Neural progenitor cell (in vitro differentiated cells): ENCODE results near the gene AURKA. TPM values are rescaled to one million over a fixed set of nuclear protein-coding genes. Genes with fewer than 3 reads are reported as not detected.

Experiments used
- DNase-seq: peaks from one replicate; pipeline ENCODE4 v3.0.0-alpha.2; 2016; ENCODE audit warnings: low spot score
- H2AFZ ChIP-seq: fragments of 200-600 bp; sonication (generic); replicated peaks from 2 replicates; pipeline ENCODE4 v1.6.1; 2016; ENCODE audit warnings: antibody characterized with exemption
- H3F3A ChIP-seq: fragments of 200-600 bp; sonication (generic); 2 replicates; pipeline ENCODE4 v1.6.1; 2016; ENCODE audit warnings: antibody characterized with exemption, low read depth
- H3K27ac ChIP-seq: fragments of 200-600 bp; sonication (generic); 2 replicates; pipeline ENCODE4 v1.5.1; 2016; ENCODE audit warnings: mild to moderate bottlenecking
- H3K27me3 ChIP-seq: fragments of 200-600 bp; sonication (generic); 2 replicates; pipeline ENCODE4 v1.6.1; 2016; ENCODE audit warnings: mild to moderate bottlenecking, moderate library complexity
- H3K36me3 ChIP-seq: fragments of 200-600 bp; sonication (generic); 2 replicates; pipeline ENCODE4 v1.5.1; 2016
- H3K4me1 ChIP-seq: fragments of 200-600 bp; sonication (generic); 2 replicates; pipeline ENCODE4 v1.6.1; 2016; ENCODE audit warnings: mixed run types
- H3K4me2 ChIP-seq: fragments of 200-600 bp; sonication (generic); 2 replicates; pipeline ENCODE4 v1.6.1; 2016
- H3K4me3 ChIP-seq: fragments of 200-600 bp; sonication (generic); 2 replicates; pipeline ENCODE4 v1.5.1; 2016
- H3K79me2 ChIP-seq: fragments of 200-600 bp; sonication (generic); 2 replicates; pipeline ENCODE4 v1.6.1; 2016; ENCODE audit warnings: low read depth
- H3K9ac ChIP-seq: fragments of 200-600 bp; sonication (generic); 2 replicates; pipeline ENCODE4 v1.6.1; 2016
- H3K9me3 ChIP-seq: fragments of 200-600 bp; sonication (generic); 2 replicates; pipeline ENCODE4 v1.5.1; 2016; ENCODE audit warnings: low read depth
- H4K20me1 ChIP-seq: fragments of 200-600 bp; sonication (generic); 2 replicates; pipeline ENCODE4 v1.6.1; 2016; ENCODE audit warnings: low read depth
- H3K27ac Mint-ChIP-seq: 3 replicates; pipeline ENCODE4 v1.8.0; 2021; ENCODE audit warnings: mixed read lengths
- H3K27me3 Mint-ChIP-seq: 2 replicates; pipeline ENCODE4 v1.8.0; 2022; ENCODE audit warnings: low read depth, mild to moderate bottlenecking, inconsistent platforms, moderate library complexity, mixed read lengths; ENCODE audit not compliant: insufficient read depth
- H3K36me3 Mint-ChIP-seq: 3 replicates; pipeline ENCODE4 v1.8.0; 2021; ENCODE audit warnings: mixed read lengths
- H3K4me1 Mint-ChIP-seq: 3 replicates; pipeline ENCODE4 v1.8.0; 2021; ENCODE audit warnings: mixed read lengths
- H3K4me3 Mint-ChIP-seq: 3 replicates; pipeline ENCODE4 v1.8.0; 2021; ENCODE audit warnings: mild to moderate bottlenecking, moderate library complexity, mixed read lengths
- H3K9me3 Mint-ChIP-seq: 3 replicates; pipeline ENCODE4 v1.8.0; 2020; ENCODE audit warnings: mixed read lengths
- EZH2 ChIP-seq: fragments of 200-600 bp; sonication (generic); IDR thresholded peaks from 2 replicates; pipeline ENCODE4 v1.6.1; 2017; ENCODE audit warnings: antibody characterized with exemption, mild to moderate bottlenecking, moderate library complexity
- EZH2phosphoT487 ChIP-seq: fragments of 200-600 bp; sonication (generic); IDR thresholded peaks from 2 replicates; pipeline ENCODE4 v1.6.1; 2017; ENCODE audit warnings: antibody characterized with exemption
- total RNA-seq: library from RNA; depleted of rRNA; stranded (reverse); fragments of >200 nt; gene quantifications from 2 replicates; pipeline ENCODE4 v1.2.3, GENCODE V29; 2015; ENCODE audit warnings: low replicate concordance
- TF ChIP-seq, protein P1 (sequence below): fragments of 200-600 bp; sonication (generic); IDR thresholded peaks from 2 replicates; pipeline ENCODE4 v1.5.1; 2017; ENCODE audit warnings: antibody characterized with exemption, mild to moderate bottlenecking

The AURKA gene
- total RNA-seq, 1 donor from 2014 or later = 186 TPM

DNA sequence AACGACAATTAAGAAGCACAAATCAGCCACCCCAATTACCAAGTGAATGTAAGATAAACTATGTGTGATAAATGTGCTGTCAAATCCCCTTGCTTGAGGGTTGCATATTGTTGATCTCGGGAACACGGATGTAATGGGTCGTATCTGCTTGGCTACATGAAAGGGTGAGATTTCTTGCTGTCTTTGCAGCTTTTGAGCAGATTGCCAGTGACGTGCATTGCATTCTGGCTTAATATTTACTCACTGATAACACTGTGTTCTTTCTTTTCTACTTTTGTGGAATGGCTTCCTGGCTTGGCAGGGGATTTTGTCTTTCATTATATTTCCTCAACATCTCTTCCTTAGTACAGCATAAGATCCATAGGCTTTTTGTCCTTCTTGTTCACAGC, 43.7 kb downstream of the AURKA start:
- DNase-seq = no peak
- Histone ChIP-seq H2AFZ (no peak overlapping the region), H3K27ac (no peak overlapping the region), H3F3A (peaks cover 12% of the 10 kb centered on the region), H3K27me3 (peaks cover 25% of the 10 kb centered on the region), H3K36me3 (no peaks in the 10 kb centered on the region), H3K4me1 (peaks cover 17% of the 10 kb centered on the region), H3K9me3 (no peaks in the 10 kb centered on the region), H3K4me3 (peak overlapping the region; percentile 32), H3K4me2 (peak overlapping the region; percentile 74), H4K20me1 (no peaks in the 10 kb centered on the region), H3K79me2 (no peaks in the 10 kb centered on the region), H3K9ac (no peak overlapping the region)
- Mint-ChIP-seq H3K27ac (no peak overlapping the region), H3K4me3 (no peak overlapping the region), H3K27me3 (peaks cover 16% of the 10 kb centered on the region), H3K36me3 (no peaks in the 10 kb centered on the region), H3K4me1 (peaks cover 25% of the 10 kb centered on the region), H3K9me3 (no peaks in the 10 kb centered on the region)
- no peak for TF ChIP-seq EZH2phosphoT487
- TF ChIP-seq, protein P1, sequence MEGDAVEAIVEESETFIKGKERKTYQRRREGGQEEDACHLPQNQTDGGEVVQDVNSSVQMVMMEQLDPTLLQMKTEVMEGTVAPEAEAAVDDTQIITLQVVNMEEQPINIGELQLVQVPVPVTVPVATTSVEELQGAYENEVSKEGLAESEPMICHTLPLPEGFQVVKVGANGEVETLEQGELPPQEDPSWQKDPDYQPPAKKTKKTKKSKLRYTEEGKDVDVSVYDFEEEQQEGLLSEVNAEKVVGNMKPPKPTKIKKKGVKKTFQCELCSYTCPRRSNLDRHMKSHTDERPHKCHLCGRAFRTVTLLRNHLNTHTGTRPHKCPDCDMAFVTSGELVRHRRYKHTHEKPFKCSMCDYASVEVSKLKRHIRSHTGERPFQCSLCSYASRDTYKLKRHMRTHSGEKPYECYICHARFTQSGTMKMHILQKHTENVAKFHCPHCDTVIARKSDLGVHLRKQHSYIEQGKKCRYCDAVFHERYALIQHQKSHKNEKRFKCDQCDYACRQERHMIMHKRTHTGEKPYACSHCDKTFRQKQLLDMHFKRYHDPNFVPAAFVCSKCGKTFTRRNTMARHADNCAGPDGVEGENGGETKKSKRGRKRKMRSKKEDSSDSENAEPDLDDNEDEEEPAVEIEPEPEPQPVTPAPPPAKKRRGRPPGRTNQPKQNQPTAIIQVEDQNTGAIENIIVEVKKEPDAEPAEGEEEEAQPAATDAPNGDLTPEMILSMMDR = no peak
- no peak for TF ChIP-seq EZH2

GRCh38 chr20:56347628-56348304, 44.2 kb downstream of the AURKA start:
- no peaks in the 10 kb centered on the region for H4K20me1 ChIP-seq
- peaks cover 20% of the 10 kb centered on the region for H3K27me3 Mint-ChIP-seq
- H3K36me3 ChIP-seq = no peaks in the 10 kb centered on the region
- no peak overlapping the region for H2AFZ ChIP-seq
- peak; percentile 46 for DNase-seq
- H3K9me3 Mint-ChIP-seq = no peaks in the 10 kb centered on the region
- peak overlapping the region; percentile 74 for H3K4me2 ChIP-seq
- H3K4me3 Mint-ChIP-seq = no peak overlapping the region
- H3K9ac ChIP-seq = no peak overlapping the region
- no peaks in the 10 kb centered on the region for H3K79me2 ChIP-seq
- TF ChIP-seq EZH2 (no peak), EZH2phosphoT487 (no peak)
- TF ChIP-seq, protein P1 = no peak
- peak overlapping the region; percentile 20 for H3K27ac Mint-ChIP-seq
- H3K4me1 Mint-ChIP-seq = peaks cover 24% of the 10 kb centered on the region
- peak overlapping the region; percentile 32 for H3K4me3 ChIP-seq
- no peaks in the 10 kb centered on the region for H3K9me3 ChIP-seq
- H3K36me3 Mint-ChIP-seq = no peaks in the 10 kb centered on the region
- H3F3A ChIP-seq = peaks cover 12% of the 10 kb centered on the region
- H3K4me1 ChIP-seq = peaks cover 17% of the 10 kb centered on the region
- H3K27me3 ChIP-seq = peaks cover 31% of the 10 kb centered on the region
- no peak overlapping the region for H3K27ac ChIP-seq

- no peak overlapping the region for H3K9ac ChIP-seq
- Mint-ChIP-seq H3K36me3 (no peaks in the 10 kb centered on the region), H3K4me1 (peaks cover 24% of the 10 kb centered on the region), H3K27ac (no peak overlapping the region), H3K9me3 (no peaks in the 10 kb centered on the region), H3K4me3 (no peak overlapping the region), H3K27me3 (peaks cover 22% of the 10 kb centered on the region)
- H2AFZ ChIP-seq = no peak overlapping the region
- peaks cover 46% of the 10 kb centered on the region for H3K27me3 ChIP-seq
- TF ChIP-seq EZH2phosphoT487 = no peak
- no peak for TF ChIP-seq EZH2
- TF ChIP-seq, protein P1 = no peak
- H3K79me2 ChIP-seq = no peaks in the 10 kb centered on the region
- H3K36me3 ChIP-seq = no peaks in the 10 kb centered on the region
- no peak overlapping the region for H3K4me3 ChIP-seq
- no peaks in the 10 kb centered on the region for H4K20me1 ChIP-seq
- peaks cover 17% of the 10 kb centered on the region for H3K4me1 ChIP-seq
- H3K27ac ChIP-seq = no peak overlapping the region
- H3K9me3 ChIP-seq = no peaks in the 10 kb centered on the region
- H3K4me2 ChIP-seq = no peak overlapping the region
- H3F3A ChIP-seq = peaks cover 12% of the 10 kb centered on the region
- DNase-seq = no peak
Measured at GRCh38 chr20:56345911-56346310, 46.1 kb downstream of the AURKA start.
